HG03108 (cell line): ENCODE data around the gene UBE3C.
A peak's percentile ranks its signal among the peaks of the same experiment; 100 is the strongest.
"Not testable (repeated sequence)": the region's sequence is repeated elsewhere in the genome, so short reads cannot be mapped to it uniquely, and the experiment has no call there.

ENCODE experiments used
- ATAC-seq: cut with Tn5 transposase; IDR thresholded peaks from one replicate; pipeline ENCODE4 v1.9.1; 2021; ENCODE audit warnings: moderate library complexity; ENCODE audit not compliant: unreplicated experiment

Gene UBE3C

DNA sequence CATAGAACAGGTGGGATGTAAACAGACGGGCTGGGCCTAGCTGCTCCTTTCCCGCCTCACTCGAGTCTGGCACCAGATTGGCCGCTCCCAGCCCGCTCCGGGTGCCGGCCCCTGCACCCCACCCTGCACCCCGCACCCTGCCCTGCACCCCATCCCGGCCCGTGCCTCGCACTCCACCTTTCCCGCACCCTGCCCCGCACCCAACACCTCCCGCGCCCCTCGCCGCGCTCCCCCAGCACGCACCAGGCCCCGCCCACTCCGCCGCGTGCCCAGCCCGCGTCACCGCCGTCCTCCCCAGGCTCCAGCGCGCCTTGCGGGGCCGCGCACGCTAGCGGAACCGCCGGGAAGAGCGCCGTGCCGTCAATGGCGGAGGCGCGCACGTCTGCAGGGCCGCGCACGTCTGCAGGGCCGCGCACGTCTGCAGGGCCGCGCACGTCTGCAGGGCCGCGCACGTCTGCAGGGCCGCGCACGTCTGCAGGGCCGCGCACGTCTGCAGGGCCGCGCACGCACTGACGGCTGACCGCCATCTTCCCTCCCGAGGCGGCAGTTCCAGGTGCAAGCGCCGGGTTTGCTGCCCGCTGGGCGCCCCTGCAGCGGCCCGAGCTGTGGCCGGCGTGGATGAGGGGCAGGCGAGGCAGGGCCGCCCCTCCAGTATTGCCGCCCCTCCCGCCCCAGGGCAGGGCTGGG, at the start of gene UBE3C:
TSS of gene UBE3C (plus strand) at position 503 of the 687 bp plus-strand sequence. CDS start 347 bp downstream, outside the sequence.
- peak; percentile 84 for ATAC-seq

DNA sequence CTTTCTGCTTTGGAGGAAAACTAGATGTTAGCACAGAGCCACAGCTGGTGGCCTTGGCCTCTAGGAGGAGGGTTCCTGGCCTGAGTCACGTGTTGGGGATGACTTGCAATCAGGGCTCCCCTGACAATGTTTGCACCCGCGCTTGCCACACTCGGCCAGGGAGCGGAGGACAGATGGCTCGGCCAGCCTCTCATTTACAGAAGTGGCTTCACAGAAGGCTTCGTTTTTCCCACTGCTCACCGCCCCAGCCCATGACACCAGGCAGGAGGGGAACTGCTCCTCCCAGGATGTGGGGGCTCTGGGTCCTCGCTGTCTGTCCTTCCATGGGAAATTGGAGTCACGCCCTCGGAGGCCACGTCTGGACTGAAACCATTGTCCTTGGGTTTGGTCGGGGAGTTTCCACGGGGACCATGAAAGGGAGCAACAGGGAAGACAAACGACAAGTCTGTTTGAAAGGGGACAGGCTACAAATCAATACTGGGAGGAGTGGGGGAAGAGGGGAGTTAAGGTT, 49.6 kb upstream of the UBE3C start:
- no peak for ATAC-seq

DNA sequence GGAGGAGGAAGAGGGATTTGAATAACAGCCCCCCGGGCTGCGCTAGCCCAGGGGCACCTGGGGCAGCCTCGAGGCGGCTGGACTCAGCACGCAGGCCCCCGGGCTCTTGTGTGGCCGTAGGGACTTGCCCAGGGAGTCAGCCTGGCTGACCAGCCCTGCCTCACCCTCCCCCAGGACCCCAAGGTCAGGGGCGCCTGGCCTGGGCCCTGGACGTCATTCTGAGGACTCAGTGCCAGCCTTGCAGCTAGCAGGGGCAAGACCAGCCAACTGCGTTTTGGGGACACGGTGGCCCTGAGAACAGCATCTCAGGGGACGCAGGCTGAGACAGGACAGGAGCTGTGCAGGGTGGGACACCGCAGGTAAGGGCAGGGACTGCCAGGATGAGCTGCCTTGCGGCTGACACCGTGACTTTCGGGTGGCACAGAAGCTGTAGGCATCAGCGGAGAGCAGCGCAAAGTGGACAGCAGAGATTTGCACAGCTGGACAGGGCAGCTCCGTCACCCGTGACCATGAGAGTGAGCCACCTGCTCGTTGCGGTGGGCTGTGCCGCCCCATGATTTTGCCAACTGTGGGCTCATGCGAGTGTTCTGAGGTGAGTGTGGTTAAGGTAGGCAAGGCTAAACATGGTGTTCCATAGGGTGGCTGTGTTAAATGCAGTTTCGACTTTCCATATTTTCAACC, 48.1 kb upstream of the UBE3C start:
- no peak for ATAC-seq

DNA sequence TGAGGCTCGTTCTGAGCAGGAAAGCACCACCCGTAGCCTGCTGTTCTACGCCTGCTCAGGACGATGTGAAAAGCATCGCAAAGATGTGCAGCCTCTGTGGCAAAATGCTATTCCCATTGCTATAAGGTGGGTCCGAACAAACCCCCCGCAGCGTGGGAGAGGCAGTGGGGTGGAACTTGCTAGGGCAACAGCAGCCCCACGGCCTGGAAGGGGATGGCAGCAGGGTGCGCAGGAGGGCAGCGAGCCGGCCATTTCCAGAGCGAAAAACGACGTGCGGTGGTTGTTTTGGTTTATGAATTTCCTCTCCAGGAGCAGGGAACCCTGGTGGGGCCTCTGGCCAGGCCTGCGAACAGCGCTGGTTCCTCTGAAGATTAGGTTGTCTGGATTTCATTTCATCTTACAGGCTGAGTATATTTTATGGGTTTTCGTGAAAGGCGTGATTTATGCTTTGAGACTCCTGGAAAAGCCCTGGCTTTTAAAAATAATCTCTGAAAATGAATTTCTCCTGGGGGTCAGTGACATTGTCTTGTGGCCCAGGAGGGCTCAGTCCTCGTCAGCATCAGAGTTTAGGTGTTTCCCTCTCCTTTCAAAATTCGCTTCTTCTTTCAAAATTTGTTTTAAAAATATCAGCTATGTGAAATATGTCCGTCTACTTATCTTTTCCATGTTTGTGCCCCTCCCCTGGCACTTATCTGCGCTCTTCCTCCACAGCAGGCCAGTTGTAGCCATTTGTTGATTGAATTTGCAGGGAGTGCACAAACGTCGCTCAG, 42.3 kb upstream of the UBE3C start:
- no peak for ATAC-seq

- ATAC-seq, result no peak
Observed at GRCh38 chr7:157097056-157097329, 41.7 kb upstream of the UBE3C start.

DNA sequence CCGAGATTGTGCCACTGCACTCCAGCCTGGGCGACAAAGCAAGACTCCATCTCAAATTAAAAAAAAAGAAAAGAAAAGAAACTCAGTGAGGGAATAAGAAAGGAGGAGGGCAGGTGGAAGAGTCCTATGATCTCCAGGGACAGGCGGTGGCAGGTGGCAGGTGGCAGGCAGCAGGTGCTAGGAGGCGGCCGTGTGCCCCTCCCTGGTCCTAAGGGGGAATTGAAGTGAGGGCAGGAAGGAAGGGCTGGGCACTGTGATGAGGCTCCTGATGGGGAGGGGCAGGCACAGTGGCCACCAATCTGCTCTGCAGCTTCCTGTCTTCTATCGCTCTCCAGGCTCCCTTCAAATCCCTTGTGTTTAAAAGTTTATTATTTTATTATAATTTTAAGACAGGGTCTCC, 41.2 kb upstream of the UBE3C start:
- no peak for ATAC-seq

GRCh38 chr7:157100005-157100404, 38.7 kb upstream of the UBE3C start:
- ATAC-seq, result not testable (repeated sequence)

GRCh38 chr7:157103641-157104040, 35.1 kb upstream of the UBE3C start:
- not testable (repeated sequence) for ATAC-seq

GRCh38 chr7:157111311-157111710, 27.4 kb upstream of the UBE3C start:
- no peak for ATAC-seq

GRCh38 chr7:157112706-157113105, 26.0 kb upstream of the UBE3C start:
- ATAC-seq, result no peak

DNA sequence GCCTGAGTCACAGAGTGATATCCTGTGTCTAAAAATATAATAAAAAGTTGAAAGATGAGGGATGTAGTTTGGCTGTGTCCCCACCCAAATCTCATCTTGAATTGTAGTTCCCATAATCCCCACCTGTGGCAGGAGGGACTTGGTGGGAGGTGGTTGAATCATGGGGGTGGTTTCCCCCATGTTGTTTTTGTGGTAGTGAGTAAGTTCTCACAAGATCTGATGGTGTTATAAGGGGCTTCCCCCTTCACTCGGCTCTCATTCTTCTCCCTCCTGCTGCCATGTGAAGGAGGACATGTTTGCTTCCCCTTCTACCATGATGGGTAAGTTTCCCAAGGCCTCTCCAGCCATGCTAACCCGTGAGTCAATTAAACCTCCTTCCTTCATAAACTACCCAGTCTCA, 25.1 kb upstream of the UBE3C start:
- ATAC-seq, result no peak

- ATAC-seq, result no peak
Observed at GRCh38 chr7:157116762-157117161, 22.0 kb upstream of the UBE3C start.

- no peak for ATAC-seq
Observed at GRCh38 chr7:157117796-157118195, 20.9 kb upstream of the UBE3C start.

GRCh38 chr7:157120181-157120580, 18.5 kb upstream of the UBE3C start:
- no peak for ATAC-seq

GRCh38 chr7:157121184-157121715, 17.5 kb upstream of the UBE3C start:
- no peak for ATAC-seq

DNA sequence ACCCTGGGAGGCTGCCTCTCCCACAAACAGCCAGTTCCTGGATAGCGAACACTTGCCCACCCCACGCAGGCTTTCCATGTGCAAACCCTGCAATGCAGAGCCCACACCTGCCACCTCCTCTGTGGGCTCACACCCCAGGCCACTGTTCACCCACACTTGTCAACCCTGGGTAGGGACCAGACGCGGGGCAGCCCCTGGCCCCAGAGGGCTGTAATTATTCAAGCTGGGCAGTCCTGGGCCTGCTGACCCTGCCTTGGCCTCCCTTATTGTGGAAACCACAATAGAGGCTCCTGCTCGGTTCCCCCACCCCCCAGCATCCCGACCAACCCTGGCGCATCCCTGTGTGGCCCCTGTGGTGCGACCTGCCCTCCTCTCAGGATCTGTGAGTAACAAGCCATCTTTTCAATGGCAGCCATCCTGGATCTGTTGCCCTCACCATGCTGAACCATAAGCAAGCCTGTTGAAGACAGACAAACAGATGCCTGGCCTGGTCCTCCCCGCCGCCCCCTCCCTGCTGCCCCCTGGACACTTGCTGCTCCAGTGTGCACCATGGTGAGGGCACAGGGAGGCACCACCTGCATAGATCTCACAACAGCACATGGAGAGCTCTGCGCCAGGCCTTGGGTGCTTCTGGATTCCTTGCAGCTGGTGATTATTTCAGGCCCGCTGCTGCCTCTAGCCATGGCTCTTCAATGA, 15.8 kb upstream of the UBE3C start:
- no peak for ATAC-seq

- no peak for ATAC-seq
Observed at GRCh38 chr7:157124690-157125089, 14.0 kb upstream of the UBE3C start.

DNA sequence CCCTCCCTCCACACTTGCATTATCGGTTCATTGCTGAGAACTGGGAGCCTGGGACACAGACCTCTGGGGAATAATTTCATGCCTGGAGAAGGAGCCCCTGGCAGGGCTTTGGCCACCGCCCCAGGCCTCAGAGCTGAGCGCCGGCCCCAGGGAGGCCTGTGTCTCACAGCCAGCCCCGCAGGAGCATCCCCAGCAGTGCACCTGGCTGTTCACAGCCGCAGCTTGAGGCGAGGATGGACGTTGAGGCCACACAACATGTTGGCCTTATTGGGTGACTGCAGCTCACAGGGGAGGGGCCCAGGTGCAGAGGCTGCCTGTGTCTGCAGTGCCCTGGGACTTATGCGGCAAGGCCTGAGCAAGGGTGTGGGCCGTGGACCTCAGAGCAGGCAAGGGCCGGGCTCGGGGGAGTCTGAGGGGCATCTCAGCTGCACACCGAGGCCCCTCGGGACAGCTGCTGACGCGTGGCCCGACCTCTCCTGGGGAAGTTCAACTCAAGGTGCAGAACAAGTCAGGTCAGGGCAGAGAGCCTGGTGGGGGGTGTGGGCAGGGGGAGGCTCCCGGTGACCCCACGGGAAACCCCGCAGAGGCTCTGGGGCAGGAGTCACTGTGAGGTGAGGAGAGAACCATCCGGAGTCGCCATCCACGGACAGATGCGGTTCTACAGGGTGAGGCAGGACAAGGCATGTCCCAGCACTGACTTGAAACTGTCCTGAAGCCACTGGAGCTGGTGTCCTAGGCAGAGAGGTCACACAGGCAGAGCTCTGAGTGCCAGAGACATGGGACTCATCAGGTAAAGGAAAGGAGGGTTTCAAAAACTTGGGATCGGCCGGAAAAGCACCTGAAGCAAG, 13.1 kb upstream of the UBE3C start:
- ATAC-seq, result no peak

- ATAC-seq, result no peak
Observed at GRCh38 chr7:157126921-157127320, 11.8 kb upstream of the UBE3C start.

DNA sequence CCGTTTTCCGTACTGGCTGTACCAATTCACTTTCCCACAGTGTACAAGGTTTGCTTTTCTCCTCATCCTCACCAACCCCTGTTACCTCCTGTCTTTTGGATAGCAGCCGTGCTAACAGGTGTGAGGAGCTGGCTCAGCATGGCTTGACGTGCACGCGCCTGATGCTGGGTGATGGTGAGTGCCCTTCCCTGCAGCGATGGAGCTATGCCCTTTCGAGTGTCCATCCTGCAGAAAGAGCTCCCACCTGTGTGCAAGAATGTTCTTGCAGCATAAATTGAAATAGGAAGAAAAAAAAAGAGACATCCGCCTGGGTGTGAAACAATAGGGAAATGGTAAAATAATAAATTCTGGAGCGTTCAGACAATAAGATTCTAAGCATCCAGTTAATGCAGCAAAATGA, 9.5 kb upstream of the UBE3C start:
- ATAC-seq, result no peak
